Measurements from ENCODE around the gene TMOD1. TPM values are rescaled to one million over a fixed set of nuclear protein-coding genes. Genes with fewer than 3 reads are reported as not detected.
"Not testable (repeated sequence)": the region's sequence is repeated elsewhere in the genome, so short reads cannot be mapped to it uniquely, and the experiment has no call there.

The TMOD1 gene
- total RNA-seq, 2 donors from 2014 or later = 3.8 to 5.4 TPM

GRCh38 chr9:97593960-97594359 lies 92.5 kb downstream of the TMOD1 start:
- H3K4me1 Mint-ChIP-seq (ENCODE audit: low read depth) = peaks cover 8% of the 10 kb centered on the region
- no peaks in the 10 kb centered on the region for H3K27me3 Mint-ChIP-seq (ENCODE audit: low read depth)
- no peak overlapping the region for H3K4me3 Mint-ChIP-seq
- no peaks in the 10 kb centered on the region for H3K9me3 Mint-ChIP-seq
- no peaks in the 10 kb centered on the region for H3K36me3 Mint-ChIP-seq (ENCODE audit: insufficient read depth in 2 of 2)
- ATAC-seq (replicated peaks in 1 of 2) (no peak), DNase-seq (no peak)
- no peak overlapping the region for H3K27ac Mint-ChIP-seq

- no peak overlapping the region for H3K27ac Mint-ChIP-seq
- no peaks in the 10 kb centered on the region for H3K9me3 Mint-ChIP-seq
- no peak for ATAC-seq (replicated peaks in 1 of 2)
- peaks cover 11% of the 10 kb centered on the region for H3K4me1 Mint-ChIP-seq (ENCODE audit: low read depth)
- H3K36me3 Mint-ChIP-seq (ENCODE audit: insufficient read depth in 2 of 2) = no peaks in the 10 kb centered on the region
- no peak overlapping the region for H3K4me3 Mint-ChIP-seq
- DNase-seq = no peak
- no peaks in the 10 kb centered on the region for H3K27me3 Mint-ChIP-seq (ENCODE audit: low read depth)
These were observed 93.0 kb downstream of the TMOD1 start for GRCh38 chr9:97594381-97594921.

- Mint-ChIP-seq H3K27me3 (ENCODE audit: low read depth) (no peaks in the 10 kb centered on the region), H3K36me3 (ENCODE audit: insufficient read depth in 2 of 2) (no peaks in the 10 kb centered on the region), H3K9me3 (no peaks in the 10 kb centered on the region), H3K27ac (no peak overlapping the region), H3K4me3 (no peak overlapping the region), H3K4me1 (ENCODE audit: low read depth) (peaks cover 11% of the 10 kb centered on the region)
- no peak for DNase-seq
- no peak for ATAC-seq (replicated peaks in 1 of 2)
These were observed 95.4 kb downstream of the TMOD1 start for GRCh38 chr9:97596906-97597305.

- H3K4me1 Mint-ChIP-seq (ENCODE audit: low read depth) = peaks cover 11% of the 10 kb centered on the region
- peak overlapping the region; percentile 27 to 44 for H3K4me3 Mint-ChIP-seq
- H3K9me3 Mint-ChIP-seq = no peaks in the 10 kb centered on the region
- peaks cover 4 to 6% of the 10 kb centered on the region in 2 donors for H3K36me3 Mint-ChIP-seq (ENCODE audit: insufficient read depth in 2 of 2)
- no peak overlapping the region for H3K27ac Mint-ChIP-seq
- no peaks in the 10 kb centered on the region for H3K27me3 Mint-ChIP-seq (ENCODE audit: low read depth)
- peak; percentile 86 to 92 for ATAC-seq (replicated peaks in 1 of 2)
- peak; percentile 75 to 76 for DNase-seq
These were observed 97.2 kb downstream of the TMOD1 start for GRCh38 chr9:97598461-97599288.

GRCh38 chr9:97599314-97599846 lies 97.9 kb downstream of the TMOD1 start:
- peaks cover 4 to 6% of the 10 kb centered on the region in 2 donors for H3K36me3 Mint-ChIP-seq (ENCODE audit: insufficient read depth in 2 of 2)
- no peak overlapping the region for H3K27ac Mint-ChIP-seq

GRCh38 chr9:97600531-97601227 lies 99.2 kb downstream of the TMOD1 start:
- Mint-ChIP-seq H3K36me3 (ENCODE audit: insufficient read depth in 2 of 2) (peaks cover 6 to 7% of the 10 kb centered on the region in 2 donors), H3K4me3 (no peak overlapping the region), H3K27me3 (ENCODE audit: low read depth) (no peaks in the 10 kb centered on the region), H3K9me3 (no peaks in the 10 kb centered on the region), H3K4me1 (ENCODE audit: low read depth) (peaks cover 11% of the 10 kb centered on the region), H3K27ac (no peak overlapping the region)
- DNase-seq (no peak), ATAC-seq (replicated peaks in 1 of 2) (no peak)

More at GRCh38 chr9:97599314-97599846, 97.9 kb downstream of the TMOD1 start:
- H3K27me3 Mint-ChIP-seq (ENCODE audit: low read depth) = no peaks in the 10 kb centered on the region
- peaks cover 11% of the 10 kb centered on the region for H3K4me1 Mint-ChIP-seq (ENCODE audit: low read depth)
- no peak overlapping the region for H3K4me3 Mint-ChIP-seq
- H3K9me3 Mint-ChIP-seq = no peaks in the 10 kb centered on the region
- no peak for DNase-seq
- ATAC-seq (replicated peaks in 1 of 2) = no peak

- H3K36me3 Mint-ChIP-seq (ENCODE audit: insufficient read depth in 2 of 2) = peaks cover 6 to 7% of the 10 kb centered on the region in 2 donors
- no peak for ATAC-seq (replicated peaks in 1 of 2)
- H3K4me3 Mint-ChIP-seq = no peak overlapping the region
- no peaks in the 10 kb centered on the region for H3K27me3 Mint-ChIP-seq (ENCODE audit: low read depth)
- H3K9me3 Mint-ChIP-seq = no peaks in the 10 kb centered on the region
- H3K4me1 Mint-ChIP-seq (ENCODE audit: low read depth) = peaks cover 11% of the 10 kb centered on the region
- H3K27ac Mint-ChIP-seq = no peak overlapping the region
- no peak for DNase-seq
These were observed 99.9 kb downstream of the TMOD1 start for GRCh38 chr9:97601228-97601898.

- Mint-ChIP-seq H3K9me3 (no peaks in the 10 kb centered on the region), H3K27ac (no peak overlapping the region), H3K4me1 (ENCODE audit: low read depth) (peaks cover 11% of the 10 kb centered on the region), H3K27me3 (ENCODE audit: low read depth) (no peaks in the 10 kb centered on the region), H3K36me3 (ENCODE audit: insufficient read depth in 2 of 2) (peaks cover 7 to 9% of the 10 kb centered on the region in 2 donors), H3K4me3 (no peak overlapping the region)
- ATAC-seq (replicated peaks in 1 of 2) (no peak), DNase-seq (no peak)
These were observed 101.0 kb downstream of the TMOD1 start for GRCh38 chr9:97602430-97602829.

GRCh38 chr9:97604901-97605645 lies 103.6 kb downstream of the TMOD1 start:
- H3K4me3 Mint-ChIP-seq = no peak overlapping the region
- no peak overlapping the region for H3K27ac Mint-ChIP-seq
- no peak for DNase-seq
- no peaks in the 10 kb centered on the region for H3K4me1 Mint-ChIP-seq (ENCODE audit: low read depth)
- no peaks in the 10 kb centered on the region for H3K27me3 Mint-ChIP-seq (ENCODE audit: low read depth)
- peaks cover 7 to 9% of the 10 kb centered on the region in 2 donors for H3K36me3 Mint-ChIP-seq (ENCODE audit: insufficient read depth in 2 of 2)
- no peaks in the 10 kb centered on the region for H3K9me3 Mint-ChIP-seq
- no peak for ATAC-seq (replicated peaks in 1 of 2)

GRCh38 chr9:97615439-97616072 lies 114.1 kb downstream of the TMOD1 start:
- peaks cover 16% of the 10 kb centered on the region for H3K4me1 Mint-ChIP-seq (ENCODE audit: low read depth)
- no peaks in the 10 kb centered on the region for H3K9me3 Mint-ChIP-seq
- peaks cover 6 to 18% of the 10 kb centered on the region in 2 donors for H3K36me3 Mint-ChIP-seq (ENCODE audit: insufficient read depth in 2 of 2)
- H3K27ac Mint-ChIP-seq = no peak overlapping the region
- ATAC-seq (replicated peaks in 1 of 2) (no peak), DNase-seq (peak; percentile 56 to 60)
- no peak overlapping the region for H3K4me3 Mint-ChIP-seq
- no peaks in the 10 kb centered on the region for H3K27me3 Mint-ChIP-seq (ENCODE audit: low read depth)

- DNase-seq = no peak
- peak overlapping the region; percentile 38 for H3K27ac Mint-ChIP-seq
- peaks cover 16% of the 10 kb centered on the region for H3K4me1 Mint-ChIP-seq (ENCODE audit: low read depth)
- H3K4me3 Mint-ChIP-seq = peak overlapping the region in 1 of 2 donors; percentile 23
- H3K36me3 Mint-ChIP-seq (ENCODE audit: insufficient read depth in 2 of 2) = peaks cover 9 to 19% of the 10 kb centered on the region in 2 donors
- peak; percentile 90 to 94 for ATAC-seq (replicated peaks in 1 of 2)
- no peaks in the 10 kb centered on the region for H3K27me3 Mint-ChIP-seq (ENCODE audit: low read depth)
- no peaks in the 10 kb centered on the region for H3K9me3 Mint-ChIP-seq
These were observed 116.5 kb downstream of the TMOD1 start for GRCh38 chr9:97617939-97618416.

- Mint-ChIP-seq H3K36me3 (ENCODE audit: insufficient read depth in 2 of 2) (peaks cover 9 to 23% of the 10 kb centered on the region in 2 donors), H3K4me1 (ENCODE audit: low read depth) (peaks cover 16% of the 10 kb centered on the region)
- ATAC-seq (replicated peaks in 1 of 2); H3K27ac Mint-ChIP-seq; H3K27me3 Mint-ChIP-seq (ENCODE audit: low read depth); DNase-seq; H3K9me3 Mint-ChIP-seq; H3K4me3 Mint-ChIP-seq: not testable (repeated sequence)
These were observed 118.6 kb downstream of the TMOD1 start for GRCh38 chr9:97620063-97620462.

Measured in activated T-cell treated with anti-CD3 and anti-CD28 coated beads, Interleukin-2, amount 50 U/mL, for 72 hours (primary cell).